DMS79 (cell line): Measurements from ENCODE around the gene ADAMTS14.

Source experiments
- DNase-seq: peaks from one replicate; lab custom pipeline; 2025; lab: John Stamatoyannopoulos, UW

Gene ADAMTS14

DNA sequence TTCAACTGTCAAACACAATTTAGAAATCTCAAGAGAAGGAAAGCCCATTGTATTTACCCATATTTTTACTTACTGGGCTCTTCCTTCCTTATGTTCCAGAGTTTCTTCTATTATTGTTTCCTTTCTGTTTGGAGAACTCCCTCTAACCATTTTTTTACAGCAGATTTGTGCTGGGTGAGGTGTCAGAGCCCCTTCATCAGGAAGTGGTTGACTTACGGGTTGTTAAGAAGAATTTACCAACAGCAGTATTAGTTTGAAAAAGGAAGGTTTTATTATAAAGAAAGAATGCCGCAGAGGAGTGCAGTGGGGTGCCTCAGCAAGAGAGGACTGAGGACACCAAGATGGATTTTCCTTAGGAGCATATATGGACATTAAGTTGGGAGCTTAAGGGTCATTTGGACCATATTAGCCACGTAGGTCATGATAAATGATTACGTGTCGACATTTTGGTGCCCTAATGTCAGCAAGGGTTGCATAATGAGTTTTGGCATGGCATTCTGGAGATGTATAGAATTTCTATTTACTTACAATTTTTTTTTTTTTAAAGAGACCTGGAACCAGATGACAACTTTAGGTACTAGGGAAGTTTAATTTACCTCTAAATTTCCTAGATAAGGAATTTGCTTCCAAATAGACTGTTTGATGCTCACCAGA lies 119.2 kb downstream of the ADAMTS14 start:
- no peak for DNase-seq

- no peak for DNase-seq
These were observed 123.3 kb downstream of the ADAMTS14 start for GRCh38 chr10:70795613-70796012.

GRCh38 chr10:70797840-70798239 lies 125.5 kb downstream of the ADAMTS14 start:
- DNase-seq, result no peak

- no peak for DNase-seq
These were observed 126.8 kb downstream of the ADAMTS14 start for GRCh38 chr10:70799124-70799523.

GRCh38 chr10:70801854-70802253 lies 129.5 kb downstream of the ADAMTS14 start:
- DNase-seq, result no peak

- DNase-seq, result peak; percentile 90
These were observed 131.6 kb downstream of the ADAMTS14 start for GRCh38 chr10:70803775-70804420.

DNA sequence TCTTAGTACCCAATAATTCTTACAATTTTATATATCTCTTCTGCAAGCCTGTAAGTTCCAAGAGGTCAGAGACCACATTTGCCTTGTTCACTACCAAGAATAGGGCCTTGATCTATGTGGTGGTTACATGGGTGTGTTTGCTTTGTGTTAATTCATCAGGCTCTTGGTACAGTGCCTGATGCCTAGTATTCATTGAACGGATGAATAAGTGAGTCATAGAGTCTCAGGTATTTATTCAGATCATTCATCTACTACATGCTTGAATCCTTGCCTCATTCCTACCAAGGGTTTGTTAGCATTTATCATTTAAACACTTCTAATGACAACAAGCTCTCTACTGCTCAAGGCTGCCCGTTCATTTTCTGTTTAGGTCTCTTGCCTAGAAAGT lies 132.1 kb downstream of the ADAMTS14 start:
- DNase-seq, result peak; percentile 14

GRCh38 chr10:70805619-70806215 lies 133.4 kb downstream of the ADAMTS14 start:
- DNase-seq, result no peak

GRCh38 chr10:70806841-70807240 lies 134.5 kb downstream of the ADAMTS14 start:
- no peak for DNase-seq

- no peak for DNase-seq
These were observed 135.2 kb downstream of the ADAMTS14 start for GRCh38 chr10:70807556-70807955.

GRCh38 chr10:70809011-70809611 lies 136.8 kb downstream of the ADAMTS14 start:
- DNase-seq, result no peak

- no peak for DNase-seq
These were observed 137.4 kb downstream of the ADAMTS14 start for GRCh38 chr10:70809726-70810125.

- DNase-seq, result no peak
These were observed 138.7 kb downstream of the ADAMTS14 start for GRCh38 chr10:70810967-70811366.

DNA sequence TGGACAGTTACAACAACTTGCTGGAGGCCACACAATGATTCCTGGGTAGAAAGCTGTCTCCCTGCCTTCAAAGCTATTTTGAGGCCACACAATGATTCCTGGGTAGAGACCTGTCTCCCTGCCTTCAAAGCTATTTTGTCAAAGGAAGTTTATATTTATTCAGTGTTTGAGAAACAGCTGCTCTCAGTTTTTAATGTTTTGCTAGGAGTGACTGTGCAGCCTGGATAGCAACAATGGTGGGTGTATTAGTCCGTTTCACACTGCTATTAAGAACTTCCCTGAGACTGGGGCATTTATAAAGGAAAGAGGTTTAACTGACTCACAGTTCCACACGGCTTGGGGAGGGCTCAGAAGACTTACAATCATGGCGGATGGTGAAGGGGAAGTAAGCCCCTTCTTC lies 139.6 kb downstream of the ADAMTS14 start:
- no peak for DNase-seq
